ENCODE results near the gene PGR.

DNA sequence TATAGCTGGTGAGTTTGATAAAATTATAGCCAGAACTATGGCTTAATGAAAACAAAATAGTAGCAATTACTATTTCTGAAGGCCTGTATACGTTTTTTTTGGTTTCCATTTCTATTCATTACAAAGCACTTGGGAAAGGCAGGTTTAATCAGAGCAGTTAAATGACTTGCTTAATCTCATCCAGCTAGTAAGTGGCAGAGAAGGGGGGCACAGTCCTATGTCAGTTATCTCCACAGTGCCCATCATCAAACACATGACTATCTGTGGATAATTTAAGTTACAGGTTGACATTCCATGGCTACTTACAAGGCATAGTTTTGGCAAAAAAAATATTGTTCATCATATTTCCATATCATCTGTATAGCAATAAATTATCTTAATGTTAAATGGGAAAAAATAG, 93.7 kb downstream of the PGR start:
- TF ChIP-seq SIN3A (IDR thresholded peaks at IDR 0.05; ENCODE audit: borderline replicate concordance, low read depth, low read length) (no peak), EP300 (IDR thresholded peaks at IDR 0.05; ENCODE audit: borderline replicate concordance in 1 of 2, low read depth in 1 of 2, low read length in 1 of 2) (no peak), CTCF (IDR thresholded peaks at IDR 0.05) (no peak), NFIC (IDR thresholded peaks at IDR 0.05; ENCODE audit: borderline replicate concordance) (no peak), MEF2A (IDR thresholded peaks at IDR 0.05; ENCODE audit: borderline replicate concordance, low read depth) (no peak), TAF1 (IDR thresholded peaks at IDR 0.05; ENCODE audit: borderline replicate concordance, low read depth, low read length) (no peak)
- TF ChIP-seq, protein P1, sequence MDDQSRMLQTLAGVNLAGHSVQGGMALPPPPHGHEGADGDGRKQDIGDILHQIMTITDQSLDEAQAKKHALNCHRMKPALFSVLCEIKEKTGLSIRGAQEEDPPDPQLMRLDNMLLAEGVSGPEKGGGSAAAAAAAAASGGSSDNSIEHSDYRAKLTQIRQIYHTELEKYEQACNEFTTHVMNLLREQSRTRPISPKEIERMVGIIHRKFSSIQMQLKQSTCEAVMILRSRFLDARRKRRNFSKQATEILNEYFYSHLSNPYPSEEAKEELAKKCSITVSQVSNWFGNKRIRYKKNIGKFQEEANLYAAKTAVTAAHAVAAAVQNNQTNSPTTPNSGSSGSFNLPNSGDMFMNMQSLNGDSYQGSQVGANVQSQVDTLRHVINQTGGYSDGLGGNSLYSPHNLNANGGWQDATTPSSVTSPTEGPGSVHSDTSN (IDR thresholded peaks at IDR 0.05): no peak

Measured in SK-N-SH (cell line).